Measurements from ENCODE around the gene MED12L. TPM values are rescaled to one million over a fixed set of nuclear protein-coding genes. Genes with fewer than 3 reads are reported as not detected.

MED12L gene
- polyA plus RNA-seq, 1 donor from 2014 or later = 28.5 TPM

DNA sequence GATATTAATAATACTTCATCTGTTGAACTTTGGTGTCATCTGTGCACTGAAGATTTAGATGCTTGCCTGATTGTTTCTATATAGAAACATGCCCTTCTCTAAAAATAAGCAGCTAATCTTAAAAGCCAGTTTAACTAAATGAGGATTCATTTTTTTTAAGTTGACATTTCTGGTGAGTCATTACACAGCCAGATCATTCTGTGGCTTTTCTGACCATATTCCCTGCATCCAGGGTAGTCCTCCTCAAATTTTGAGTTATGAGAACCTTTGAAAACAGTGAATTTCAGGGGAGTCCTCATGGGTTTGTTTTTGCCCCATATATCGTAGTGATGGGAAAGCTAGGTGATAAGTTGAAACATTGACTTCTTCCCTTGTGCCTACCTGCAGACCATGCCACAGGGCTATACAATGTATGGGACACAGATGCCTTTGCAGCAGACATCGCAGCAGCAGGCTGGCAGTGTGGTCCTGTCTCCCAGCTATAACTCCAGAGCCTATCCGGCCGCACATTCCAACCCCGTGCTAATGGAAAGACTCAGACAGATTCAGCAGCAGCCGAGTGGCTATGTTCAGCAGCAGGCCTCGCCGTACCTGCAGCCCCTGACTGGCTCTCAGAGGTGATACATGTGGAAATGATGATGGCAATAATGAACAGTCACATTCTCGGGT, 325.6 kb downstream of the MED12L start:
- no peaks in the 10 kb centered on the region for H3F3A ChIP-seq (ENCODE audit: insufficient read depth, low read length, poor library complexity, severe bottlenecking)
- no peaks in the 10 kb centered on the region for H3K79me2 ChIP-seq (replicated peaks; ENCODE audit: insufficient read depth, low read length)
- H3K4me2 ChIP-seq (ENCODE audit: low read length) = no peak overlapping the region
- no peaks in the 10 kb centered on the region for H4K20me1 ChIP-seq (ENCODE audit: insufficient read depth)
- no peak overlapping the region for H3K27ac ChIP-seq (ENCODE audit: low read length)
- H3K4me3 ChIP-seq (ENCODE audit: low read length) = no peak overlapping the region
- no peaks in the 10 kb centered on the region for H3K9me3 ChIP-seq (ENCODE audit: low read length)
- no peak overlapping the region for H2AFZ ChIP-seq (ENCODE audit: low read depth, low read length)
- H3K9ac ChIP-seq (ENCODE audit: low read length) = no peak overlapping the region
- H3K9me2 ChIP-seq (ENCODE audit: insufficient read depth, low read length) = no peaks in the 10 kb centered on the region
- TF ChIP-seq TAF1 (IDR thresholded peaks at IDR 0.05; ENCODE audit: low read depth) = no peak
- TF ChIP-seq RAD21 (conservative IDR thresholded peaks at IDR 0.05) = no peak
- TF ChIP-seq, protein P1, sequence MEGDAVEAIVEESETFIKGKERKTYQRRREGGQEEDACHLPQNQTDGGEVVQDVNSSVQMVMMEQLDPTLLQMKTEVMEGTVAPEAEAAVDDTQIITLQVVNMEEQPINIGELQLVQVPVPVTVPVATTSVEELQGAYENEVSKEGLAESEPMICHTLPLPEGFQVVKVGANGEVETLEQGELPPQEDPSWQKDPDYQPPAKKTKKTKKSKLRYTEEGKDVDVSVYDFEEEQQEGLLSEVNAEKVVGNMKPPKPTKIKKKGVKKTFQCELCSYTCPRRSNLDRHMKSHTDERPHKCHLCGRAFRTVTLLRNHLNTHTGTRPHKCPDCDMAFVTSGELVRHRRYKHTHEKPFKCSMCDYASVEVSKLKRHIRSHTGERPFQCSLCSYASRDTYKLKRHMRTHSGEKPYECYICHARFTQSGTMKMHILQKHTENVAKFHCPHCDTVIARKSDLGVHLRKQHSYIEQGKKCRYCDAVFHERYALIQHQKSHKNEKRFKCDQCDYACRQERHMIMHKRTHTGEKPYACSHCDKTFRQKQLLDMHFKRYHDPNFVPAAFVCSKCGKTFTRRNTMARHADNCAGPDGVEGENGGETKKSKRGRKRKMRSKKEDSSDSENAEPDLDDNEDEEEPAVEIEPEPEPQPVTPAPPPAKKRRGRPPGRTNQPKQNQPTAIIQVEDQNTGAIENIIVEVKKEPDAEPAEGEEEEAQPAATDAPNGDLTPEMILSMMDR (IDR thresholded peaks at IDR 0.05; ENCODE audit: poor library complexity, severe bottlenecking) = no peak
- no peak for TF ChIP-seq POLR2AphosphoS5 (IDR thresholded peaks at IDR 0.05)
- TF ChIP-seq MXI1 (conservative IDR thresholded peaks at IDR 0.05; ENCODE audit: poor library complexity, severe bottlenecking) = no peak
- TF ChIP-seq SMC3 (conservative IDR thresholded peaks at IDR 0.05; ENCODE audit: poor library complexity) = no peak
- TF ChIP-seq EP300 (conservative IDR thresholded peaks at IDR 0.05; ENCODE audit: poor library complexity, severe bottlenecking) = no peak
- TF ChIP-seq EZH2 (IDR thresholded peaks at IDR 0.05; ENCODE audit: borderline replicate concordance, insufficient read depth, low read length, poor library complexity, severe bottlenecking) = no peak
- TF ChIP-seq, protein P2, sequence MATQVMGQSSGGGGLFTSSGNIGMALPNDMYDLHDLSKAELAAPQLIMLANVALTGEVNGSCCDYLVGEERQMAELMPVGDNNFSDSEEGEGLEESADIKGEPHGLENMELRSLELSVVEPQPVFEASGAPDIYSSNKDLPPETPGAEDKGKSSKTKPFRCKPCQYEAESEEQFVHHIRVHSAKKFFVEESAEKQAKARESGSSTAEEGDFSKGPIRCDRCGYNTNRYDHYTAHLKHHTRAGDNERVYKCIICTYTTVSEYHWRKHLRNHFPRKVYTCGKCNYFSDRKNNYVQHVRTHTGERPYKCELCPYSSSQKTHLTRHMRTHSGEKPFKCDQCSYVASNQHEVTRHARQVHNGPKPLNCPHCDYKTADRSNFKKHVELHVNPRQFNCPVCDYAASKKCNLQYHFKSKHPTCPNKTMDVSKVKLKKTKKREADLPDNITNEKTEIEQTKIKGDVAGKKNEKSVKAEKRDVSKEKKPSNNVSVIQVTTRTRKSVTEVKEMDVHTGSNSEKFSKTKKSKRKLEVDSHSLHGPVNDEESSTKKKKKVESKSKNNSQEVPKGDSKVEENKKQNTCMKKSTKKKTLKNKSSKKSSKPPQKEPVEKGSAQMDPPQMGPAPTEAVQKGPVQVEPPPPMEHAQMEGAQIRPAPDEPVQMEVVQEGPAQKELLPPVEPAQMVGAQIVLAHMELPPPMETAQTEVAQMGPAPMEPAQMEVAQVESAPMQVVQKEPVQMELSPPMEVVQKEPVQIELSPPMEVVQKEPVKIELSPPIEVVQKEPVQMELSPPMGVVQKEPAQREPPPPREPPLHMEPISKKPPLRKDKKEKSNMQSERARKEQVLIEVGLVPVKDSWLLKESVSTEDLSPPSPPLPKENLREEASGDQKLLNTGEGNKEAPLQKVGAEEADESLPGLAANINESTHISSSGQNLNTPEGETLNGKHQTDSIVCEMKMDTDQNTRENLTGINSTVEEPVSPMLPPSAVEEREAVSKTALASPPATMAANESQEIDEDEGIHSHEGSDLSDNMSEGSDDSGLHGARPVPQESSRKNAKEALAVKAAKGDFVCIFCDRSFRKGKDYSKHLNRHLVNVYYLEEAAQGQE (IDR thresholded peaks at IDR 0.05; ENCODE audit: borderline replicate concordance) = no peak
- H3K27me3 ChIP-seq (ENCODE audit: insufficient read depth, low read depth, low read length) = no peaks in the 10 kb centered on the region
- peaks cover 6% of the 10 kb centered on the region for H3K36me3 ChIP-seq (ENCODE audit: insufficient read depth, low read length)

DNA sequence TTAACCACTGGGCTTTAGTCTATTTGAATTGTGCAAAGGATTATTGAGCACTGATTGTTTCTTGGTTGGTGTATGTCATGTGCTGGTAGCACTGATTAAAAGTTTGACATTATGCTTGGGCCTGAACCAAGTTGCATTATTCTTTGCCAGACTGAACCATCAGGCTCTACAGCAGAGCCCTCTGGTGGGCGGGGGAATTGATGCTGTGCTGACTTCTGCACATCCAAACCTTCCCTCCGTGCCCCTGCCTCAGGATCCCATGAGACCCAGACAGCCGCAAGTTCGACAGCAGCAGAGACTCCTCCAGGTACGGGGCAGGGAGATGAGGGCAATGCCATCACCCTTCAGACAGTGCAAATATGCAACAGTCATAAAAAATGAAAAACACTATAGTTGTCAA, 327.5 kb downstream of the MED12L start:
- no peaks in the 10 kb centered on the region for H3F3A ChIP-seq (ENCODE audit: insufficient read depth, low read length, poor library complexity, severe bottlenecking)
- no peaks in the 10 kb centered on the region for H4K20me1 ChIP-seq (ENCODE audit: insufficient read depth)
- H3K36me3 ChIP-seq (ENCODE audit: insufficient read depth, low read length) = peaks cover 6% of the 10 kb centered on the region
- H3K9me3 ChIP-seq (ENCODE audit: low read length) = no peaks in the 10 kb centered on the region
- no peaks in the 10 kb centered on the region for H3K9me2 ChIP-seq (ENCODE audit: insufficient read depth, low read length)
- no peak overlapping the region for H3K4me2 ChIP-seq (ENCODE audit: low read length)
- TF ChIP-seq, protein P2 (IDR thresholded peaks at IDR 0.05; ENCODE audit: borderline replicate concordance) = no peak
- no peak overlapping the region for H3K4me3 ChIP-seq (ENCODE audit: low read length)
- no peaks in the 10 kb centered on the region for H3K27me3 ChIP-seq (ENCODE audit: insufficient read depth, low read depth, low read length)
- no peak overlapping the region for H2AFZ ChIP-seq (ENCODE audit: low read depth, low read length)
- no peaks in the 10 kb centered on the region for H3K79me2 ChIP-seq (replicated peaks; ENCODE audit: insufficient read depth, low read length)
- no peak overlapping the region for H3K27ac ChIP-seq (ENCODE audit: low read length)
- no peak overlapping the region for H3K9ac ChIP-seq (ENCODE audit: low read length)
